GM21526 (cell line): ENCODE measurements around the gene POLR1A.
A peak's percentile ranks its signal among the peaks of the same experiment; 100 is the strongest.
"Not testable (repeated sequence)": the region's sequence is repeated elsewhere in the genome, so short reads cannot be mapped to it uniquely, and the experiment has no call there.

Experiments used
- ATAC-seq: cut with Tn5 transposase; IDR thresholded peaks from one replicate; pipeline ENCODE4 v1.9.1; 2021; ENCODE audit warnings: moderate library complexity; ENCODE audit not compliant: unreplicated experiment, low FRiP score

Gene POLR1A

GRCh38 chr2:86001326-86001725 lies 104.4 kb downstream of the POLR1A start:
- no peak for ATAC-seq

- ATAC-seq, result no peak
Measured at GRCh38 chr2:86000938-86001312, 104.8 kb downstream of the POLR1A start.

DNA sequence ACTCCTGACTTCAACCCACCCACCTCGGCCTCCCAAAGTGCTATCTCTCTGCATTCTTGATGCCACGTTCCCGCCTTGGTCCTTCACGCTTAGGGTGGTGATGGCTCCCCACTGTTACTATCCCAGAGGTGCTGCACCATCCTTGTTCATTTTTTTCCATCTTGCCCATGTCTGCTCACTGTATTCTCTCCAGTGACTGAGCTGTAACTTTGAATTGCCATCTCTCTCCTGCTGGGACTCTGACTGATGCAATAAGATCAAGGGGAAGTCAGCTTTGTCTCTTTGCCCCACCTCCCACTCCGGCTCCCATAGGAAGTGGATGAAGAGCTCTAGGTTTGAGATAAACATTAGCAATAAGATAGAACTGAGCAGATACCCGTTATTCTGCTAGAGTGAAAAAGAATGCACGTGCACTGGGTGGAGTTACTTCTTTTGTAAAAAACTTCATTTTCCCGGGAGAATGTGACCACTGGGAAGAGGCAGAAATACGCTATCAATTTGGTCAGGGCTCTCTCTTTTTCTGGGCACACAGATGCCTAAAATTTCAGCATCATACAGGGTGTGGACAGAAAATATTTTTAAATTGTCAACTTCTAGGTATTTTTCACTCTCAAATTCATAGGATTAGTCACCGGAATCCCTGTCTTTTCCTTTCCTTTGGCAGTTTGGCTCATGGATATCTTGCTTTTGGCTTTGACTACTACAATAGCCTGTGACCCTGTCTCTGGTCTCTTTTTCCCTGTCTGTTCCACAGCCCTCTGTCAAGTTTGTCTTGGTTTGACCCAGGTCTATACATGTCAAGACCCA lies 105.4 kb downstream of the POLR1A start:
- ATAC-seq, result no peak

DNA sequence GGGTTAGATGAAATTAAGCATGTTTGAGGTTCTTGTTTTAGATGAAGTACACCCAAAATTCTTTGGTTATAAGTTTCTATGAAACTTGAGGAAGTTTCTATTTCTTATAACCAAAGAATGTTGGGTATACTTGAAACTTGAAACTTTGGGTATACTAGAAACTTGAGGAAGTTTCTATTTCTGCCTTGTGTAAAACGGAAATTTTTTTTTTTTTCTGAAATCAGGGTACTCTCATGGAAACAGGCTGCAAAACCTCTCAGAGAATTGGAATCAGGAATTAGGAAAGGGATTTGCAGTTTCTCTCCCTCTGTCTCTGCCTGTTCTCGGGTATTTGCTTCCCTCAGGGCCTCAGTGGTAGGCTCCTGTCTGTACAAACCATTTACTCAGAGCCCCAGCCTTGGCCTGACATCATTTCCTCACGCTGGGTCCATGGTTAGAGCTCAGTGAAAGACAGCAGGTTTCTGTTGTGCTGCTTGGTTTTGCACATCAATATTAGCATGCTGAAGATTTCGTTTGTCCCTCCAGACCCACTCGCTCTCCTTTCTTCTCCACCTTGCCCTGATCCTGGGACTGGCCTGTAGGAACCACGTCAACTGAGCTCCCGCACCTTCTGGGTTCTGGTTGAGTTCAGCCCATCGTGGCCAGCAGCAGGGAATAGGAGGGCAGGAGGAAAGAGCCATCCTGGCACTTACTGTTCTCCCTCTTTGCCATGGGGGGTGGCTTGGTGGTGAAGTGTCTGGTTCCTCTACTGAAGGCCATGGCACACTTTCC lies 106.4 kb downstream of the POLR1A start:
- ATAC-seq, result peak; percentile 78

DNA sequence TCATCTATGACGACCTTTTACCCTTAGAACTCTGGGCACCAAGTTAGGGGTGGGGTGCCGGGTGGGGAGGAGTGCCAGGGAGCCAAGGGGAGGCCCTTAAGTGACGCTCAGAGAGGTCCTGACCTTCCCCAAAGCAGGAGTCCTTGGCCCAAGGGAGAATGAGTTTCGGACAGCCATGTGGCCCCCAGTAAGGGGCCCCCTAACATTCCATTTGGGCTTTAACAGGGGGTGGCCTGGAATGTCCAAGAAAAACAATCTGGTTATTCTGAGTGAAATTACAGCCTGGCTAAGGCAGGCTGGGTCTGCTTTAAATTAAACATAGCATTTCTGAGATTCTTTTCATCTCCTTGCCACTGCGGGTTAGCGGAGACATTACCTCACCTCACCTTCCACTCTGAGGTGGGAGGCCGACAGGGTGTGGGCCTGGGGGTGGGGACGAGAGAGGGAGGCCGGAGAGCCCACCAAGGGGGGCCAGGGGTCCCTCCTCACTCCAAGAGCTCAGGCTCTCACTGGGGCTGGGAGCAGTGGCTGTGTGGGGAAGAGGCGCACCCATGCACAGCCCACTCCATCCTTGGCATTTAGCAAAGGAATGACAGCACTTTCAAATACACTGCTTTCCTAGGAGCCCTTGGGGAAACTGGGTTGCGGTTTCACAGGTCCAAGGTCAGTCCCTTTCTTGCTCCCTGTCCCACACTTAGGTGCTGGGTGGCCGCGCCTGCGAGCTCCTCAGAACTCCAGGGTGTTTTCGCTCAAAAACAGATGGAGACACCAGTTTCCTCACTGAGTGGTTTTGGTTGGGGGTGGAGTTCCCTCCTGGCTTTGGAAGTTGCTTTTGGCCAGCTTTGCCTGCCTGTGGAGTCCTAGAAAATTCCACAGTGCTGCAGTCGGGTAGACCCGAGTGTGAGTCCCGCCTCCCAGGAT lies 107.4 kb downstream of the POLR1A start:
- ATAC-seq, result no peak

GRCh38 chr2:85997017-85997970 lies 108.4 kb downstream of the POLR1A start:
- ATAC-seq, result no peak

- no peak for ATAC-seq
Measured at GRCh38 chr2:85996591-85996990, 109.1 kb downstream of the POLR1A start.

DNA sequence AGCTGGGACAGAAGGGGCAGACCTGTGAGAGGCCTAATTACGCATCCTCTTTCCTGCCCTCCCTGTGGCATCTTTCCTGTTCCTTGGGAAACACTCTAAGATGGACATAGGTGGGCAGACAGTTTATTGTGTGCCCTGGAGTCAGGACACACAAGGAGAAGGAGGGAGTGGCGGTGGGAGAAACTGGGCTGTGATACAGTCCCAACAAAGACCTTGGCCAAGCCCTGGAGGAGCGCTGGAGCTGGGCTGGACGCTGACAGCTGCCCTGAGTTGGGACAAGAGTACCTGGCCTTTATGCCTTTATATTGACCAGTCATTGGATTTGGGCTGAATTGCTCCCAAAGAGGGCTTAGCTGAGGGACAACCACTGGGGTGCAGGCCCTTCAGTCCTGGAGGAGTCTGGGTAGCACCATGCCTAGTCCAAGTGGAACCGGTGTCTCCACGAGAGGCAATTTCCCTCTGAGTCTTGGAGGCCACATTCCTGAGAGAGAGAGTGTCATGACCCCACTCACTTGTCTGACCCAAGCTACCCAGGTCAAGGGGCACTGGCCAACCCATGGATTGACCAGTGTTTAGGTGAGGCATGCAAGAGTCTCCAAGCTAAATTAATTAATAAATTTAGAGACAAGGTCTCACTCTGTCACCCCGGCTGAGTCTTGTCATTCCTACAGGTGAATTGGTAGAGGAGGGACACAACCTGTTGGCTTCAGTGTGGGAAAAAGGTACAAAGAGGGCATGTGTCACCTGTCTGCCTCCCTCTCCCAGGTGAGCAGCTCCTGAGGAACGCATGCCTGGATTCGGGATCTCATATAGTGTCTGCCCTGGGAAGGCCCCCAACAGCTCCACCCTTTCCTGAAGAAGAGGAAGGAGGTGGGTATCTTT lies 109.8 kb downstream of the POLR1A start:
- ATAC-seq, result no peak

GRCh38 chr2:85994897-85995647 lies 110.6 kb downstream of the POLR1A start:
- ATAC-seq, result no peak

DNA sequence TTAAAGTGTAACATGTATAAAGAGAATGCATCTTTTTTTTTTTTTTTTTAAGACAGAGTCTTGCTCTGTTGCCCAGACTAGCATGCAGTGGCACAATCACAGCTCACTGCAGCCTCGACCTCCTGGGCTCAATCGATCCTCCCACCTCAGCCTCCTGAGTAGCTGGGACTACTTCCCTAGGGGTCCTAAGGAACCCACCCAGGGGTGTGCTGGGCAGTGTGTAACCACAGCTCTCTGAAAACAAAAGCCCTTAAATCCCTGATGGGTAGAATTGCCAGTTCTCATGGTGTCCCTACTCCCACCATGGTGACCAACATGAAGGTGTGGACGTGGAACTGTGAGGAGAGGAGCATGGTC lies 111.3 kb downstream of the POLR1A start:
- ATAC-seq, result no peak

DNA sequence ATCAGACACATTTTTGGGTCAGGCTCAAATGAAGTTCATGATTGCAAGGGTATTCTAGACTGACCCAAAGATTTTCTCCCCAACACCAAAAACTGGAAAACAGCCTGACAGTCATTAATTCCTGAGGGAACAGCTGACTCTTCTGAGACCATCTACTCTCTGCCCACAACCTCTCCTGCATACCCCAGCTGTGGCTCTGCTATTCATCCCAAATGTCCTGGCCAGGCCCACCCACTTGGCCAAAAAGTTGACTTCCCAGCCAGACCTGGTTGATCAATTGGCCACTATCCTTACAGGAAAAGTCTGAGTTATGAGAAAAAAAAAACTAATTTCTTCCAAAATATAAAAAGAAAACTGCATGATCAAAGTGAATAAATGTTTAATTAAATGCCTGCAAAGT lies 113.1 kb downstream of the POLR1A start:
- no peak for ATAC-seq

GRCh38 chr2:85992053-85992452 lies 113.6 kb downstream of the POLR1A start:
- not testable (repeated sequence) for ATAC-seq

DNA sequence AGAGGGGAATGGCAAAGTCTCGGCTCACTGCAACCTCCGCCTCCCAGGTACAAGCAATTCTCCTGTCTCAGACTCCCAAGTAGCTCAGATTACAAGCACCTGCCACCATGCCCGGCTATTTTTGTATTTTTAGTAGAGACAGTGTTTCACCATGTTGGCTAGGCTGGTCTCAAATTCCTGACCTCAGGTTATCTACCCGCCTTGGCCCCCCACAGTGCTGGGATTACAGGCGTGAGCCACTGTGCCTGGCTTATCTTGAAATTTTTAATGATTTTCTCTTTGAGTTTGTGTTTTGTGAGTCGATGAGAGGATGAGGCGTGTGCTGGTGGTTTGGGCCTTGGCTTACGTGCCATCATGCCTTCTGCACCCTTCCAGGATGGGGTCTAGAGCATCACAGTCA lies 115.6 kb downstream of the POLR1A start:
- ATAC-seq, result no peak

DNA sequence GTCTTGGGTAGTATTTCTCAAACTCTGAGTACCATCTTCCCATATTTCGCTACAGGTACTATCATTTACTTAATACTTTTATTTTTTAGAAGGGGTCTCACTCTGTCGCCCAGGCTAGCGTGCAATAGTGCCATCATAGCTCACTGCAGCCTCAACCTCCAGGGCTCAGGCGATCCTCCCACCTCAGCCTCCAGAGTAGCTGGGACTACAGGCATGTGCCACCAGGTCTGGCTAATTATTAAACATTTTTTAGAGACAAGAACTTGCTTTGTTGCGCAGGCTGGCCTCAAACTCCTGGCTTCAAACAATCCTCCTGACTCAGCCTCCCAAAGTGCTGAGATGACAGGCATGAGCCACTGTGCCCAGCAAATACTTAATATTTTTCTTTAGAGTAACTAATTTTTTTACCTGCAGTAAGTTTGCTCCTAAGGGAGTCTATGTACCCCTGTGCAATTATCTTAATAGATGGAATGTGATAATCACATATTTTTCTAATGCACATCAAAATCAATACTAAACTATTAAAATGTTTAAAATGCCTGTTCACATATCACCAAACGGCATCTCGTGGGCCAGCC lies 116.3 kb downstream of the POLR1A start:
- ATAC-seq, result no peak

- no peak for ATAC-seq
Measured at GRCh38 chr2:85988914-85989270, 116.8 kb downstream of the POLR1A start.

- no peak for ATAC-seq
Measured at GRCh38 chr2:85988175-85988913, 117.3 kb downstream of the POLR1A start.
